Progenitor cell of endocrine pancreas (in vitro differentiated cells): Measurements from ENCODE around the gene UBE3B. TPM values are rescaled to one million over a fixed set of nuclear protein-coding genes. Genes with fewer than 3 reads are reported as not detected.
A peak's percentile ranks its signal among the peaks of the same experiment; 100 is the strongest.
"Not testable (repeated sequence)": the region's sequence is repeated elsewhere in the genome, so short reads cannot be mapped to it uniquely, and the experiment has no call there.

Source experiments
- DNase-seq: peaks from one replicate; pipeline ENCODE4 v3.0.0; 2021; ENCODE audit warnings: low spot score; ENCODE audit not compliant: unreplicated experiment
- H3K27ac Mint-ChIP-seq: 2 replicates; pipeline ENCODE4 v1.8.0; 2021; ENCODE audit warnings: mild to moderate bottlenecking, moderate library complexity, mixed read lengths
- H3K27me3 Mint-ChIP-seq: 2 replicates; pipeline ENCODE4 v1.8.0; 2021; ENCODE audit warnings: mixed read lengths
- H3K36me3 Mint-ChIP-seq: 2 replicates; pipeline ENCODE4 v1.8.0; 2022; ENCODE audit warnings: mixed read lengths; ENCODE audit not compliant: insufficient read depth
- H3K4me1 Mint-ChIP-seq: 2 replicates; pipeline ENCODE4 v1.8.0; 2021; ENCODE audit warnings: low read depth, mixed read lengths
- H3K4me3 Mint-ChIP-seq: 2 replicates; pipeline ENCODE4 v1.8.0; 2021; ENCODE audit warnings: low read depth, mild to moderate bottlenecking, moderate library complexity, mixed read lengths
- H3K9me3 Mint-ChIP-seq: 2 replicates; pipeline ENCODE4 v1.8.0; 2021; ENCODE audit warnings: low read depth, mixed read lengths
- total RNA-seq: library from RNA; stranded (reverse); gene quantifications from 2 replicates; pipeline ENCODE4 v1.2.1, GENCODE V29; 2021
- TF ChIP-seq, protein P1 (sequence below): fragments of 200-600 bp; sonication (generic); IDR thresholded peaks from one replicate; pipeline ENCODE4 v1.5.0; 2021; ENCODE audit warnings: antibody characterized with exemption, mild to moderate bottlenecking; ENCODE audit not compliant: unreplicated experiment

The UBE3B gene
- total RNA-seq, 1 donor from 2014 or later: 41.8 TPM

DNA sequence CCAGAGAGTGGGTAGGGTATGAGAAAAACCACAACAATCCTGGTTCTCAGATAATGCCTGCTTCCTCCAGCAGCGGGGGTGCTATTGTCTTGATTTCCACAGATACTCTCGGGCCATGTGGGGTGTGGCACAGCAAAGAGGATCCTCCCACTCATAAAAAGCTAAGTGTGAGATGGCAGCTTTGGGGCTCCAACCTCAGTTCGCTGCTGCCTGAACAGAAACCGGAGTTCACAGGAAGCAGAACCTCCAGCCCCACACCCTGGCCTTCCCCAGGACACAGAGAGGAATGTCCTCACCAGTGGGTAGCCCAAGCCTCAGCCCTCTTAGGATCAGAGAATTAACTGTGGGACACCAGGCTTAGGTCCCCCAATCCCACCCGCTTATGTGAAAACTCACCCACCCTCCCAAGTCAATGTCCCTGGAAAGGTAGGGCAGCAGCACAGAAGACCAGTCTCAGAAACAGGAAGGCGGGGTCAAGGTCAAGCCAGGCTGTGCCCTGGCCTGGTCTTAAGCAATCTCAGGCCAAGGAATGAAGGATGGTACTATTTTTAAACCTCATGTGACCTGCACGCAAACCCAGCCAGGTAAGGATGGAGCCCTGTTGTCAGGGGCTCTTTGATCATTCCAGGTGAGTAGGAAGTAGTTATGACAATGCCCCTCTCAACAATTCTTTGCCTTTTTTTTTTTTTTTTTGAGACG, 9.3 kb upstream of the UBE3B start:
- Mint-ChIP-seq H3K4me3 (no peak overlapping the region), H3K27ac (no peak overlapping the region), H3K36me3 (peaks cover 5% of the 10 kb centered on the region), H3K27me3 (no peaks in the 10 kb centered on the region), H3K9me3 (no peaks in the 10 kb centered on the region), H3K4me1 (peaks cover 1% of the 10 kb centered on the region)
- TF ChIP-seq, protein P1, sequence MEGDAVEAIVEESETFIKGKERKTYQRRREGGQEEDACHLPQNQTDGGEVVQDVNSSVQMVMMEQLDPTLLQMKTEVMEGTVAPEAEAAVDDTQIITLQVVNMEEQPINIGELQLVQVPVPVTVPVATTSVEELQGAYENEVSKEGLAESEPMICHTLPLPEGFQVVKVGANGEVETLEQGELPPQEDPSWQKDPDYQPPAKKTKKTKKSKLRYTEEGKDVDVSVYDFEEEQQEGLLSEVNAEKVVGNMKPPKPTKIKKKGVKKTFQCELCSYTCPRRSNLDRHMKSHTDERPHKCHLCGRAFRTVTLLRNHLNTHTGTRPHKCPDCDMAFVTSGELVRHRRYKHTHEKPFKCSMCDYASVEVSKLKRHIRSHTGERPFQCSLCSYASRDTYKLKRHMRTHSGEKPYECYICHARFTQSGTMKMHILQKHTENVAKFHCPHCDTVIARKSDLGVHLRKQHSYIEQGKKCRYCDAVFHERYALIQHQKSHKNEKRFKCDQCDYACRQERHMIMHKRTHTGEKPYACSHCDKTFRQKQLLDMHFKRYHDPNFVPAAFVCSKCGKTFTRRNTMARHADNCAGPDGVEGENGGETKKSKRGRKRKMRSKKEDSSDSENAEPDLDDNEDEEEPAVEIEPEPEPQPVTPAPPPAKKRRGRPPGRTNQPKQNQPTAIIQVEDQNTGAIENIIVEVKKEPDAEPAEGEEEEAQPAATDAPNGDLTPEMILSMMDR: no peak
- no peak for DNase-seq

DNA sequence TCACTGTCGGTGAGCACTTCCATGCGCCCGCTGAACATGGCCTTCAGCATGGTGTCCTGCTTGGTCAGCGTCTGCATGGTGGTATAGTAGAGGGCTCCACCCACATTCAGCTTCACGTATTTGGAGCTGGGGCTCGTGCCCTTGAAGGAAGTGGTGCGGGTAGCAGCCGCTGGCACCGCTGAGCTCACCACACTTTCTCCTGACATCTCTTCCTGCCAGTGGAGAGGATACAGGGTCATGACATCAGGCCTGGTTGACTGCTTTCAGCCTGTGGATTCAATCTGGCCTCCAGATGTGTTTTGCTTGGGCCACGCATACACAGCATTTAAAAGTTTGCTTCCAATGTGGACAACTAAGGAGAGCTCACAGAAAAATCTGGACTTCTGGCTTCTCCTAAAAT, 7.9 kb upstream of the UBE3B start:
- peaks cover 5% of the 10 kb centered on the region for H3K36me3 Mint-ChIP-seq
- H3K27me3 Mint-ChIP-seq: no peaks in the 10 kb centered on the region
- no peaks in the 10 kb centered on the region for H3K9me3 Mint-ChIP-seq
- no peak overlapping the region for H3K27ac Mint-ChIP-seq
- TF ChIP-seq, protein P1: no peak
- no peaks in the 10 kb centered on the region for H3K4me1 Mint-ChIP-seq
- no peak for DNase-seq
- no peak overlapping the region for H3K4me3 Mint-ChIP-seq

DNA sequence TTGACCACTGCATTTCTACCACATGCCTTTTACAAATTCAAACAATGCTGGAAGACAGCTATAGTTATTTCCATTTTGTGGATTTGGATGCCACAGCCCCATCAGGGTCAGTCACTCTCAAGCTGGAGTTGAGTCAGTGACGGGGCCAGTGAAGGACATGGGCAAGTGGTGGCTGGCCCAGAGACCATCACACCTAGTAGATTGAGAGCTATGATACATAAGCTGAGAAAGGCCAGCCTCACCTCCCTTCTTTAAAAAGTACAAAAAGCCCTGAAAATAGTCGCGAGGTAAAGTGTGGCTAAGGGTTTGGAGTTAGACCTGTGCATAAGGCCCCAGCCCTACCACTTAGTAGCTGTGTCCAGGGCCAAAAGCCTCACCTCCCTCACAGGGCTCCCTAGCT, 4.4 kb upstream of the UBE3B start:
- H3K4me1 Mint-ChIP-seq: peaks cover 15% of the 10 kb centered on the region
- TF ChIP-seq, protein P1: no peak
- H3K4me3 Mint-ChIP-seq: no peak overlapping the region
- peaks cover 5% of the 10 kb centered on the region for H3K36me3 Mint-ChIP-seq
- DNase-seq: no peak
- H3K27me3 Mint-ChIP-seq: no peaks in the 10 kb centered on the region
- H3K9me3 Mint-ChIP-seq: no peaks in the 10 kb centered on the region
- no peak overlapping the region for H3K27ac Mint-ChIP-seq

DNA sequence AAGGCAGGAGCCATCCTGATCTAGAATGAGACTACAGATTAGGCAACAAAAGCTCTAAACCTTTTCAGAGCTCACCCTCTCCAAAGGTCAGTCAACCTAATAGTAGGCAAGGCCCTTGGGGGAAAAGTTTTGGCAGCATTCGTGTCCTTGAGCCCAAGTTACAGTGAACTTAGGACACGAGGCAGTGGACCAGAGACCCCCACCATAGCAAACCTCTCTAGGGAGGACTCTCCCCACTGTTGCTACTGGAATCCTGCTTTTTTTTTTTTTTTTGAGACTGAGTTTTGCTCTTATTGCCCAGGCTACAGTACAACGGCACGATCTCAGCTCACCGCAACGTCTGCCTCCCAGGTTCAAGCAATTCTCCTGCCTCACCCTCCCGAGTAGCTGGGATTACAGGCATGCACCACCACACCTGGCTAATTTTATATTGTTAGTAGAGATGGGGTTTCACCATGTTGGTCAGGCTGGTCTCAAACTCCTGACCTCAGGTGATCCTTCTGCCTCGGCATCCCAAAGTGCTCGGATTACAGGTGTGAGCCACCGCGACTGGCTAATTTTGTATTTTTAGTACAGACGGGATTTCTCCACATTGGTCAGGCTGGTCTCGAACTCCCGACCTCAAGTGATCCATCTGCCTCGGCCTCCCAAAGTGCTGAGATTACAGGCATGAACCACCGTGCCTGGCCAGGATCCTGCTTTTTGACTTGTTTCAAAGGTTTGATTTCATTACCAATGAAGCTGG, 3.7 kb upstream of the UBE3B start:
- not testable (repeated sequence) for DNase-seq, H3K9me3 Mint-ChIP-seq, H3K4me3 Mint-ChIP-seq, H3K27me3 Mint-ChIP-seq, H3K27ac Mint-ChIP-seq, H3K36me3 Mint-ChIP-seq
- peaks cover 17% of the 10 kb centered on the region for H3K4me1 Mint-ChIP-seq

DNA sequence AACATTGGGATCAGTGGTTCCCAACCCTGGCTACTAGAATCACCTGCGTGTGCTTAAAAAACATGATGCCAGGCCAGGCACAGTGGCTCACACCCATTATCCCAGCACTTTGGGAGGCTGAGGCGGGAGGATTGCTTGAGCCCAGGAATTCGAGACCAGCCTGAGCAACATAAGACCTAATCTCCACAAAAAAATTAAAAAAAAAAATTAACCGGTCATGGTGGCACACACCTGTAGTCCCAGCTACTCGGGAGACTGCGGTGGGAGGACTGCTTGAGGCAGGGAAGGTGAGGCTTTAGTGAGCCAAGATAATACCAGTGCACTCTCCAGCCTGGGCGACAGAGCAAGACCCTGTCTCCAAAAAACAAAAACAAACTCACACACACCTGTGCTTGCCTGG, 2.3 kb upstream of the UBE3B start:
- TF ChIP-seq, protein P1: no peak
- Mint-ChIP-seq H3K4me3 (peak overlapping the region; percentile 94), H3K4me1 (peaks cover 17% of the 10 kb centered on the region), H3K27ac (no peak overlapping the region), H3K27me3 (no peaks in the 10 kb centered on the region), H3K36me3 (no peaks in the 10 kb centered on the region), H3K9me3 (no peaks in the 10 kb centered on the region)
- DNase-seq: no peak
